ENCODE measurements around the gene TRABD2B.

TRABD2B gene

GRCh38 chr1:47873337-47873736, 123.8 kb downstream of the TRABD2B start:
- in situ Hi-C loops (cut with HindIII; ENCODE audit: low sequenced_read_pairs), result no loop called here
- no peak for DNase-seq (ENCODE audit: low read depth, low spot score)
- no peak for TF ChIP-seq CTCF (IDR thresholded peaks at IDR 0.05; ENCODE audit: low read depth, low read length)
- no peak overlapping the region for H3K4me3 ChIP-seq (ENCODE audit: low read depth, low read length)

- in situ Hi-C loops (cut with HindIII; ENCODE audit: low sequenced_read_pairs), result no loop called here
- no peak for DNase-seq (ENCODE audit: low read depth, low spot score)
- no peak for TF ChIP-seq CTCF (IDR thresholded peaks at IDR 0.05; ENCODE audit: low read depth, low read length)
- H3K4me3 ChIP-seq (ENCODE audit: low read depth, low read length), result no peak overlapping the region
Observed at GRCh38 chr1:47872886-47873285, 124.3 kb downstream of the TRABD2B start.

GRCh38 chr1:47871799-47872353, 125.3 kb downstream of the TRABD2B start:
- no peak for DNase-seq (ENCODE audit: low read depth, low spot score)
- no peak overlapping the region for H3K4me3 ChIP-seq (ENCODE audit: low read depth, low read length)
- no peak for TF ChIP-seq CTCF (IDR thresholded peaks at IDR 0.05; ENCODE audit: low read depth, low read length)
- in situ Hi-C loops (cut with HindIII; ENCODE audit: low sequenced_read_pairs), result no loop called here

GRCh38 chr1:47870946-47871676, 126.1 kb downstream of the TRABD2B start:
- TF ChIP-seq CTCF (IDR thresholded peaks at IDR 0.05; ENCODE audit: low read depth, low read length), result no peak

GRCh38 chr1:47870480-47870879, 126.7 kb downstream of the TRABD2B start:
- no peak overlapping the region for H3K4me3 ChIP-seq (ENCODE audit: low read depth, low read length)
- in situ Hi-C loops (cut with HindIII; ENCODE audit: low sequenced_read_pairs), result no loop called here
- DNase-seq (ENCODE audit: low read depth, low spot score), result no peak
- TF ChIP-seq CTCF (IDR thresholded peaks at IDR 0.05; ENCODE audit: low read depth, low read length), result no peak

More at GRCh38 chr1:47870946-47871676, 126.1 kb downstream of the TRABD2B start:
- H3K4me3 ChIP-seq (ENCODE audit: low read depth, low read length), result no peak overlapping the region
- in situ Hi-C loops (cut with HindIII; ENCODE audit: low sequenced_read_pairs), result no loop called here
- no peak for DNase-seq (ENCODE audit: low read depth, low spot score)

GRCh38 chr1:47868348-47868676, 128.9 kb downstream of the TRABD2B start:
- no peak overlapping the region for H3K4me3 ChIP-seq (ENCODE audit: low read depth, low read length)
- in situ Hi-C loops (cut with HindIII; ENCODE audit: low sequenced_read_pairs), result no loop called here
- no peak for TF ChIP-seq CTCF (IDR thresholded peaks at IDR 0.05; ENCODE audit: low read depth, low read length)
- DNase-seq (ENCODE audit: low read depth, low spot score), result no peak

Measured in astrocyte of the spinal cord (primary cell).